ENCODE results near the gene HOXB3.
A peak's percentile ranks its signal among the peaks of the same experiment; 100 is the strongest.

Gene HOXB3

DNA sequence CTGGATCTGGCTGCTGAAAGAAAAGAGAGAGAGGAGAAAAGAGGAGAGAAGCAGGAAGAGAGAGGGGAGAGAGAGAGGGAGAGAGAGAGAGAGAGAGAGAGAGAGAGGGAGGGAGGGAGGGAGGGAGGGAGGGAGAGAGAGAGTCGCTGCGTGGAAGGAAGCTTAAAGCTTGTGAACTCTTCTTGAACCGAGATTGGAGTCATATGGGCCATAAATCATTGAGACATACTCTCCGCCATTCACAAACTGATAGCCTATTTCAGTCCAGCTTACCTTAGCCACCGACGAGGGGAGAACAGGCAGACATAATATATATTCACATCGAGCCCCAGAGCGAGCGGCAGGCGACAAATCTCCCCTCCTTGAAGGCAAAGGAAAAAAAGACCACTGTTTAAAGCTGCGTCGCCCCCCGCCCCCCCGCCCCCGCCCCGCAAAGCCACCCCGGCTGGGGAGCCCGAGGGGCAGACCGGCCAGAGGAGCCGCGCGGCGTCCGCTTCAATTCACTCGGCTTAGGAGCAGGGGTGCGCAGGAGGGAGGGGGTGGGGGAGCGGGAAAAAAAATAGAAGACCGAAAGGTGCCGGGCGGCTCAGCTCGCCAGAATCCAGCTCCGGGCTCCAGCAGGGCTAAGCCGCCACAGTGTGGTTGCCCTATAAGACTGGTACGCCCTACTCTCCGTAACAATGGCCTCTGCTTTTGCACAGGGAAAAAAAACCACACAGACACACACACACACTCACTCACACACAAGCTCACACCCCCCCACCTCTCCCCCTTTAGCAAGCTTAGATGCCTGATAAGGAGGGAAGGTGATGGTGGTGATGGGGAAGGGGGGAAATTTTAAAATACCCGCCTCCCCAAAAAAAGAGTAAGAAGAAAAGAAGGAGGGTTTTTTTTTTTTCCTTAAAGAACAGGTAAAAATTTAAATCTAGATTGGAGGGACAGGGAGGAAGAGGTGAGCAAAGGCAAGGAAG, 34.5 kb downstream of the HOXB3 start:
- DNase-seq, result peak; percentile 16 to 19
- no peak for TF ChIP-seq POLR2A (IDR thresholded peaks at IDR 0.05; ENCODE audit: low read length)
- TF ChIP-seq GATA1 (IDR thresholded peaks at IDR 0.05; ENCODE audit: low read depth, low read length), result no peak

- no peak for DNase-seq
- TF ChIP-seq GATA1 (IDR thresholded peaks at IDR 0.05; ENCODE audit: low read depth, low read length) (no peak), POLR2A (IDR thresholded peaks at IDR 0.05; ENCODE audit: low read length) (no peak)
Measured at GRCh38 chr17:48554412-48555257, 35.4 kb downstream of the HOXB3 start.

DNA sequence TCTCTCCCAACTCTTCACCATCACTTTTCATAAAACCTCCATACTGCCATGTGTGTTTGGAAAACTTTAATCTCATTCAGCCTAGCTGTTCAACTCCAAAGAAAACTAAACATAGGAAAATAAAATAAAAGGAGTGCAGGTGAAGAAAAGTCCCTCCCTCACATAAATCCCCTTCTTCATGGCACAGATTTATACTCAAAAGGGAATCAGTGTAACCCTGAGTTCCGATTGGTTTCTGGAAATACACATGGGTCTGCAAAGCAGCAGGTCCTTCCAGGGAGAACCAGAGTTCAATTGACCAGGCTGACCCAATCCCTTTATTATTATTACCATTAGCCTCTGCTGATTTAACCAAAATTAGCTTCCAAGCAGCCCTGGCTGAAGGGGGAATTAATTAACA, 36.2 kb downstream of the HOXB3 start:
- DNase-seq, result no peak
- no peak for TF ChIP-seq GATA1 (IDR thresholded peaks at IDR 0.05; ENCODE audit: low read depth, low read length)
- no peak for TF ChIP-seq POLR2A (IDR thresholded peaks at IDR 0.05; ENCODE audit: low read length)

DNA sequence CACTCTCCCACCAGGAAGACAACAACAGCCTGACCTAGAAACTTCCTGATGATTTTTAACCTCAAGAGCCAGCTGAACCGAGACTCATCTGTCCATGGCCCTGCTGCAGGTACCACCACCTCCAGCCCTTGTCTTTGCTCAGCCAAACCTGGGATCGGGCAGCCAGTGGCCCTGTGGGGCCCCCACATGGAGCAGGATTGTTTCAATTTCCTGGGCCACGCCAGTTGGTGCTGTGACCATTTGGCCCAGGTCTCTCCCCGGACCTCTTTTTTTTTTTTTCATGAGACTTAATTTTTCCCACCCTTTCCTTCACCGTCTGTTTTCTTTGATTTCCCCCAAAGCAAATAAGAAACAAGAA, 36.9 kb downstream of the HOXB3 start:
- DNase-seq, result no peak
- no peak for TF ChIP-seq POLR2A (IDR thresholded peaks at IDR 0.05; ENCODE audit: low read length)
- no peak for TF ChIP-seq GATA1 (IDR thresholded peaks at IDR 0.05; ENCODE audit: low read depth, low read length)

GRCh38 chr17:48552466-48553189, 37.4 kb downstream of the HOXB3 start:
- TF ChIP-seq GATA1 (IDR thresholded peaks at IDR 0.05; ENCODE audit: low read depth, low read length), result no peak
- TF ChIP-seq POLR2A (IDR thresholded peaks at IDR 0.05; ENCODE audit: low read length), result no peak
- DNase-seq, result no peak

DNA sequence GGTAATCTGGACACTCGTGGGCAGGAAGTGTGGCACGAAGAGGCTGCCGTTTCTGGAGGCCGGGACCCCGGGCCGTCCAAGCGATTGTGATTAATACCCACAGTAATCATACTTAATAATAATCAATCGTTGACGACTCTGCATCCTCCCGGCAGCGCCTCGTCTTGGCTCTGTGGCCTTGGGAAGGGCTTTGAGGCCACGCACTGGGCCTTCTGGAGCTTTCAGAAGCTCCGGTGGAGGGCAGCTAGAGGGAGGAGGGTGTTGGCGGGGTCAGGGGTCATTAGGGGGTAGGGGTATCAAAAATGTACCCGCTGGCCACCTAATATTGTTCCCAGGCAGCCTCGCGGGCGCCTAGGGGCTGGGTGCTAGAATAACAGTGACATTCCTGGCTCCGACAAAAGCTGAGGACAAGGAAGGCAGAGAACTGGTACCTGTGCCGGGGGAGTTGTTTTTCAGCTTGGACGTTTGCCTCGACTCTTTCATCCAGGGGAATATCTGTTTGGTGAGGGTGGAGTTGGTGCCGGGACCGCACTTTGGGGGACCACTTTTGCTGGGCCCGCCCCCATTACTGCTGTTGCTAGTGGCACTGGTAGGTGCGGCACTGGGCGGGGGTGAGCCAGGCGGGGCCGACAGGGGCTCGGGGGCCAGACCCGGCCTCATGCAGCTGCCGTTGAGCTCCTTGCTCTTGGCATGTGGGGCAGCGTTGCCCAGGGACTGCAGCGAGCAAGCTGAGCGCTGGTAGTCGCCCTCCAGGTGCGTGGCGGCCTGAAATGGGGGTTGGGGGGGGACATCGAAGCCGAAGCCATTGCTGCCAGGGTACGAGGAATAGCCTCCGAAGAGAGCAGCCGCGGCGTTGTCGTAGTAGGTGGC, 38.2 kb downstream of the HOXB3 start:
- DNase-seq, result no peak
- TF ChIP-seq POLR2A (IDR thresholded peaks at IDR 0.05; ENCODE audit: low read length), result no peak
- TF ChIP-seq GATA1 (IDR thresholded peaks at IDR 0.05; ENCODE audit: low read depth, low read length), result no peak

- no peak for DNase-seq
- TF ChIP-seq POLR2A (IDR thresholded peaks at IDR 0.05; ENCODE audit: low read length) (no peak), GATA1 (IDR thresholded peaks at IDR 0.05; ENCODE audit: low read depth, low read length) (no peak)
Measured at GRCh38 chr17:48551214-48551555, 38.9 kb downstream of the HOXB3 start.

- TF ChIP-seq POLR2A (IDR thresholded peaks at IDR 0.05; ENCODE audit: low read length), result no peak
- TF ChIP-seq GATA1 (IDR thresholded peaks at IDR 0.05; ENCODE audit: low read depth, low read length), result no peak
- no peak for DNase-seq
Measured at GRCh38 chr17:48550502-48551213, 39.4 kb downstream of the HOXB3 start.

- TF ChIP-seq GATA1 (IDR thresholded peaks at IDR 0.05; ENCODE audit: low read depth, low read length) (no peak), POLR2A (IDR thresholded peaks at IDR 0.05; ENCODE audit: low read length) (no peak)
- no peak for DNase-seq
Measured at GRCh38 chr17:48549914-48550501, 40.0 kb downstream of the HOXB3 start.

DNA sequence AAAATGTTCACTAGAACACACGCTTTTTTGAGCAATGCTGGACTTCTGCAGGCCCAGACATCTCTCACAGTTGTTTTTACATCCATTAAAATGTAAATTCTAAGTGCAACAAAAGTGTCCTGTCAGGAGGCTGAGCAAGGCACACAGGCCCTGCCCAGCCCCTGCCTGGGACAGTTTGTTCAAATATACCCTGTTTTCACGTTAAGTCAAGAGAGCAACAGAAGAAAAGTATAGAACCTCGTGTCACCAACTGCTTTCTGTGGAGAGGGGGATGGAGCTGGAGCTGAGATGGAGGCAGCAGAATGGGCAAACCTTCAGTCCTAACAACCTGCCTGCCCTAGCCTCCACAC, 40.8 kb downstream of the HOXB3 start:
- DNase-seq, result peak in 1 of 2 experiments; percentile 15
- TF ChIP-seq GATA1 (IDR thresholded peaks at IDR 0.05; ENCODE audit: low read depth, low read length) (no peak), POLR2A (IDR thresholded peaks at IDR 0.05; ENCODE audit: low read length) (no peak)

DNA sequence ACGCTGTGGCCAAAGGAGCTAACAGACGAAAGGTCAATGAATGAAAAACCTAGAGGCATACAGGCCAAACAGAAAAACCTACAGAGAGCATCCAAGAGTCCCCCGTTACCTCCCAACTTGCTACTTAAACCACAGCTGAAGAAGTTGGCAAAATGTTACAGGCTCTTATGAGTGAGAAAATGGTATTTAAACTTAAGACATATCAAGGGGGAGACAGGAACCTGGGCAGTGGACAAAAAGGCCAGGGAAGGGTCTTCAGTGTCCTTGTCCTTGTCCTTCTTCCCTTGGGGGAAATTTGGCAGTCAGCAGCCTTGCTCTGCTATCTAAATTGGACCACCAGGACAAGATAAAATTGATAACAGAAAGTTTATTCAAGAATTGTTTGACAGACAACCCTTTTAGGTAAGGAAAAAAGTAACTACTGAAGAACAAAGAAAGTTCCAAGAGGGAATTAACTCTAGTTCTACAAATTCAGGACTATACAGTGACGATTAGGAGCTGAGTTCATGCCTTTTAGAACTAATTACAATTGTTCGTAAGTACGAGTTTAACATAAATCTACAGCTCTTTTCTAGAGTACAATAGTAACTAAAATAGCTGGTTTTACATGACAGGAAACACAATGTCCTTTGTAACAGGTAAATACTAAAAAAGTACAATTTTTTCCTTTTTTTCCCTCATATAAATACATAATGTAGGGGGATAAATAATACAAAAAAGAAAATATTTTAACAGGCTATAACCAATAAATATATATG, 41.3 kb downstream of the HOXB3 start:
- DNase-seq, result peak; percentile 64 to 66
- TF ChIP-seq POLR2A (IDR thresholded peaks at IDR 0.05; ENCODE audit: low read length), result no peak
- no peak for TF ChIP-seq GATA1 (IDR thresholded peaks at IDR 0.05; ENCODE audit: low read depth, low read length)
